Hematopoietic multipotent progenitor cell treated with erythropoietin and hydrocortisone succinate and interleukin-3 and kit ligand, for 6 days (in vitro differentiated cells): ENCODE measurements around the gene CLNS1A.
"Not testable (repeated sequence)": the region's sequence is repeated elsewhere in the genome, so short reads cannot be mapped to it uniquely, and the experiment has no call there.

Experiments
- DNase-seq: peaks from one replicate; pipeline ENCODE4 v3.0.0-alpha.2; 2015

Gene CLNS1A

GRCh38 chr11:77617892-77618291 is 19.7 kb downstream of the CLNS1A start:
- no peak for DNase-seq

GRCh38 chr11:77611921-77612320 is 25.7 kb downstream of the CLNS1A start:
- DNase-seq: peak; percentile 29

GRCh38 chr11:77609234-77609633 is 28.4 kb downstream of the CLNS1A start:
- DNase-seq: no peak

- no peak for DNase-seq
These were observed 33.3 kb downstream of the CLNS1A start for GRCh38 chr11:77604281-77604680.

GRCh38 chr11:77602381-77603088 is 35.1 kb downstream of the CLNS1A start:
- peak; percentile 40 for DNase-seq

- DNase-seq: no peak
These were observed 39.4 kb downstream of the CLNS1A start for GRCh38 chr11:77598195-77598594.

GRCh38 chr11:77596626-77597025 is 41.0 kb downstream of the CLNS1A start:
- DNase-seq: no peak

GRCh38 chr11:77593883-77594282 is 43.7 kb downstream of the CLNS1A start:
- no peak for DNase-seq

GRCh38 chr11:77592727-77593126 is 44.9 kb downstream of the CLNS1A start:
- DNase-seq: no peak

GRCh38 chr11:77590194-77590782 is 47.3 kb downstream of the CLNS1A start:
- no peak for DNase-seq

GRCh38 chr11:77589521-77590193 is 47.9 kb downstream of the CLNS1A start, which contains the start of gene AQP11:
Gene AQP11, plus strand, starts transcription at chr11:77589953. Its CDS starts 40 bp downstream, at chr11:77589993.
- DNase-seq: peak; percentile 87

GRCh38 chr11:77589181-77589520 is 48.4 kb downstream of the CLNS1A start:
- no peak for DNase-seq

GRCh38 chr11:77580712-77581337 is 56.8 kb downstream of the CLNS1A start:
- peak; percentile 58 for DNase-seq

GRCh38 chr11:77575428-77575827 is 62.2 kb downstream of the CLNS1A start:
- DNase-seq: not testable (repeated sequence)

- not testable (repeated sequence) for DNase-seq
These were observed 66.7 kb downstream of the CLNS1A start for GRCh38 chr11:77570896-77571295.

- no peak for DNase-seq
These were observed 67.9 kb downstream of the CLNS1A start for GRCh38 chr11:77569676-77570070.

- DNase-seq: no peak
These were observed 68.5 kb downstream of the CLNS1A start for GRCh38 chr11:77568916-77569675.

- DNase-seq: no peak
These were observed 69.3 kb downstream of the CLNS1A start for GRCh38 chr11:77568306-77568705.
